B cell (primary cell): ENCODE results near the gene PLPPR5. TPM values are rescaled to one million over a fixed set of nuclear protein-coding genes. Genes with fewer than 3 reads are reported as not detected.

ENCODE experiments used
- ATAC-seq: fragments of 200-7000 bp; cut with Tn5 transposase; one replicate; pipeline ENCODE4 v1.10.0; 2021; ENCODE audit warnings: low read depth, mild to moderate bottlenecking, moderate number of reproducible peaks, moderate library complexity
- CTCF ChIA-PET: fragments of 350-600 bp; sonication (Branson Sonifier 250); formaldehyde crosslinking; loops from one replicate; lab custom pipeline; 2021; ENCODE audit warnings: antibody characterized with exemption, inconsistent platforms; lab: Charles Lee
- POLR2A ChIA-PET: fragments of 350-600 bp; sonication (Branson Sonifier 250); formaldehyde crosslinking; loops from one replicate; lab custom pipeline; 2021; ENCODE audit warnings: antibody characterized with exemption; lab: Charles Lee
- DNase-seq: peaks from one replicate; pipeline ENCODE4 v3.0.0; 2013
- H2AFZ ChIP-seq: 2 replicates; pipeline ENCODE4 v1.6.1; 2012; ENCODE audit warnings: mild to moderate bottlenecking, low read depth, low read length; ENCODE audit not compliant: insufficient read depth, poor library complexity, severe bottlenecking
- H3K27ac ChIP-seq, 2 donors: 1 replicate in 1 of 2; 2 replicates in 1 of 2; pipeline ENCODE4 v1.5.1; 2012 to 2013; ENCODE audit warnings: low read length in 2 of 2, mild to moderate bottlenecking in 2 of 2, moderate library complexity in 1 of 2
- H3K27me3 ChIP-seq, 4 experiments: fragments of 200-600 bp in 1 of 4; sonication (generic) in 1 of 4; replicated peaks in 1 of 4; 1 replicate in 2 of 4; 2 replicates in 2 of 4; pipeline versions ENCODE4 v1.6.1 to v1.7.0; 2013 to 2016; ENCODE audit warnings: low read length in 3 of 4, mild to moderate bottlenecking in 2 of 4, mixed read lengths in 1 of 4, moderate library complexity in 1 of 4; ENCODE audit not compliant: insufficient read depth in 4 of 4, control insufficient read depth in 3 of 4; ENCODE audit errors: control extremely low read depth in 1 of 4
- H3K36me3 ChIP-seq, 2 experiments: replicated peaks in 1 of 2; 1 replicate in 1 of 2; 2 replicates in 1 of 2; pipeline versions ENCODE4 v1.6.1 to v1.7.1; 2013; ENCODE audit warnings: low read length in 1 of 2; ENCODE audit not compliant: insufficient read depth in 2 of 2, control insufficient read depth in 1 of 2; ENCODE audit errors: control extremely low read depth in 1 of 2, extremely low read depth in 1 of 2
- H3K4me1 ChIP-seq, 2 donors: fragments of 200-600 bp in 1 of 2; sonication (generic) in 1 of 2; 1 replicate in 1 of 2; 2 replicates in 1 of 2; pipeline versions ENCODE4 v1.5.1 to v1.6.1; 2013 to 2017; ENCODE audit warnings: low read length in 2 of 2; ENCODE audit not compliant: control insufficient read depth in 2 of 2, insufficient read depth in 2 of 2
- H3K4me2 ChIP-seq: replicated peaks from 2 replicates; pipeline ENCODE3; 2012; ENCODE audit warnings: mild to moderate bottlenecking, low read depth, low read length; ENCODE audit not compliant: poor library complexity, severe bottlenecking
- H3K4me3 ChIP-seq, 5 experiments: fragments of 200-600 bp in 1 of 5; sonication (generic) in 1 of 5; 1 replicate in 3 of 5; 2 replicates in 2 of 5; pipeline versions ENCODE4 v1.5.1 to v1.7.0; 2011 to 2016; ENCODE audit warnings: low read length in 4 of 5, mild to moderate bottlenecking in 4 of 5, low read depth in 2 of 5, control low read depth in 1 of 5, moderate library complexity in 1 of 5; ENCODE audit not compliant: insufficient read depth in 1 of 5; ENCODE audit errors: control extremely low read depth in 1 of 5, extremely low read depth in 1 of 5
- H3K79me2 ChIP-seq: fragments of 200-600 bp; sonication (generic); one replicate; pipeline ENCODE4 v1.6.0; 2016; ENCODE audit warnings: low read length; ENCODE audit not compliant: control insufficient read depth, insufficient read depth
- H3K9ac ChIP-seq: fragments of 200-600 bp; sonication (generic); 2 replicates; pipeline ENCODE4 v1.6.1; 2017; ENCODE audit warnings: mild to moderate bottlenecking, low read length, moderate library complexity
- H3K9me3 ChIP-seq, 3 donors: one replicate each; pipeline versions ENCODE4 v1.6.1 to v1.7.1; 2013; ENCODE audit warnings: low read length in 2 of 3; ENCODE audit not compliant: control insufficient read depth in 2 of 3, insufficient read depth in 1 of 3; ENCODE audit errors: control extremely low read depth in 1 of 3
- H4K20me1 ChIP-seq: 2 replicates; pipeline ENCODE4 v1.6.0; 2012; ENCODE audit warnings: mild to moderate bottlenecking, low read length; ENCODE audit not compliant: insufficient read depth, control insufficient read depth, poor library complexity, severe bottlenecking
- H3K27ac Mint-ChIP-seq: one replicate; pipeline ENCODE4 v1.8.0; 2021; ENCODE audit warnings: mixed read lengths
- H3K27me3 Mint-ChIP-seq: one replicate; pipeline ENCODE4 v1.8.0; 2021; ENCODE audit warnings: mixed read lengths
- H3K4me1 Mint-ChIP-seq: one replicate; pipeline ENCODE4 v1.8.0; 2021; ENCODE audit warnings: mixed read lengths
- H3K4me3 Mint-ChIP-seq: one replicate; pipeline ENCODE4 v1.8.0; 2021; ENCODE audit warnings: mixed read lengths
- H3K9me3 Mint-ChIP-seq: one replicate; pipeline ENCODE4 v1.8.0; 2022; ENCODE audit warnings: mixed read lengths; ENCODE audit not compliant: insufficient read depth
- CTCF ChIP-seq: fragments of 200-600 bp; IDR thresholded peaks from one replicate; pipeline ENCODE4 v1.8.0; 2022; ENCODE audit warnings: antibody characterized with exemption, mild to moderate bottlenecking
- EZH2 ChIP-seq: IDR thresholded peaks from 2 replicates; pipeline ENCODE4 v1.6.1; 2012; ENCODE audit warnings: borderline replicate concordance, low read depth, mild to moderate bottlenecking, moderate library complexity, low read length; ENCODE audit not compliant: insufficient read depth, poor library complexity, severe bottlenecking
- WGBS: methylation state at CpG from one replicate; pipeline ENCODE4 v1.1.5; 2013; ENCODE audit warnings: missing lambda C conversion rate; ENCODE audit not compliant: insufficient coverage; 5-methylcytosine and 5-hydroxymethylcytosine counted together
- intact Hi-C: fragments of 100-400 bp; cut with micrococcal nuclease; formaldehyde crosslinking; loops from one replicate; pipeline ENCODE4 v1.10.0; 2022
- polyA plus RNA-seq: library from polyadenylated mRNA; depleted of rRNA; stranded (reverse); fragments of >200 nt; gene quantifications from 2 replicates; pipeline ENCODE4 v1.2.3, GENCODE V29; 2012
- total RNA-seq, 2 donors: library from RNA; stranded (reverse); fragments of 120-200 nt in 1 of 2; gene quantifications; 1 replicate in 1 of 2; 2 replicates in 1 of 2; pipeline versions ENCODE4 v1.2.3 to v1.2.4, GENCODE V29; 2013 to 2022

The PLPPR5 gene
- total and polyA plus RNA-seq, 2 donors (not counting 1 experiment from before 2014, with no cell fraction given) = not detected

GRCh38 chr1:98874828-98875227, 129.8 kb downstream of the PLPPR5 start:
- Mint-ChIP-seq H3K9me3 (peaks cover 12% of the 10 kb centered on the region), H3K27me3 (peaks cover under 1% of the 10 kb centered on the region), H3K4me3 (no peak overlapping the region), H3K27ac (no peak overlapping the region), H3K4me1 (peaks cover 21% of the 10 kb centered on the region)
- DNase-seq (no peak), ATAC-seq (no peak)
- H3K27me3 ChIP-seq = no peaks in the 10 kb centered on the region
- H3K4me1 ChIP-seq = peaks cover 15 to 17% of the 10 kb centered on the region in 2 donors
- no CpG with 5 or more reads among the region's 2 CpGs for WGBS
- intact Hi-C loops = loop anchor here (5.0 kb wide), 1 partner anchor 1162 kb away; a partner anchor contains a TSS
- H2AFZ ChIP-seq = no peak overlapping the region
- H3K4me2 ChIP-seq = no peak overlapping the region
- no peak overlapping the region for H3K27ac ChIP-seq
- no peaks in the 10 kb centered on the region for H4K20me1 ChIP-seq
- CTCF ChIA-PET = no interaction called here
- no peaks in the 10 kb centered on the region for H3K36me3 ChIP-seq
- no peaks in the 10 kb centered on the region for H3K79me2 ChIP-seq
- peaks cover 5 to 8% (median 6%) of the 10 kb centered on the region in 3 donors for H3K9me3 ChIP-seq
- POLR2A ChIA-PET = no interaction called here
- H3K4me3 ChIP-seq = no peak overlapping the region
- TF ChIP-seq CTCF = no peak
- H3K9ac ChIP-seq = no peak overlapping the region

GRCh38 chr1:98870959-98871903, 133.4 kb downstream of the PLPPR5 start:
- H3K36me3 ChIP-seq = no peaks in the 10 kb centered on the region
- 7% methylated on average over 3 of the region's 9 CpGs for WGBS
- Mint-ChIP-seq H3K27ac (peak overlapping the region; percentile 90), H3K4me3 (peak overlapping the region; percentile 83), H3K9me3 (peaks cover 16% of the 10 kb centered on the region), H3K4me1 (peaks cover 21% of the 10 kb centered on the region), H3K27me3 (no peaks in the 10 kb centered on the region)
- no peaks in the 10 kb centered on the region for H3K27me3 ChIP-seq
- intact Hi-C loops = loop anchor here (5.0 kb wide), 1 partner anchor 1166 kb away; a partner anchor contains a TSS
- peaks cover 6 to 21% (median 14%) of the 10 kb centered on the region in 3 donors for H3K9me3 ChIP-seq
- H3K4me3 ChIP-seq = peak overlapping the region; percentile 14 to 58 (median 40)
- H3K4me1 ChIP-seq = peaks cover 15 to 17% of the 10 kb centered on the region in 2 donors
- ATAC-seq (peak; percentile 93), DNase-seq (peak; percentile 86)
- no peaks in the 10 kb centered on the region for H4K20me1 ChIP-seq
- no peak for TF ChIP-seq CTCF
- no peak for TF ChIP-seq EZH2
- H3K9ac ChIP-seq = peak overlapping the region; percentile 44
- peak overlapping the region; percentile 65 for H3K4me2 ChIP-seq
- POLR2A ChIA-PET = no interaction called here
- H3K27ac ChIP-seq = peak overlapping the region; percentile 72 to 85
- peak overlapping the region; percentile 60 for H2AFZ ChIP-seq
- CTCF ChIA-PET = interaction anchor here (1.0 kb wide), 1 partner anchor 77 kb away, joined by 4 read pairs; no protein-coding TSS in a partner anchor
- no peaks in the 10 kb centered on the region for H3K79me2 ChIP-seq
